HEK293 (cell line): Measurements from ENCODE around the gene GPR17.

Experiments
- CTCF ChIA-PET: fragments of 350-600 bp; formaldehyde crosslinking; extraction: SDS; loops from one replicate; lab custom pipeline; 2021; ENCODE audit warnings: antibody characterized with exemption; lab: Yijun Ruan, JAX
- POLR2A ChIA-PET: fragments of 300-600 bp; formaldehyde crosslinking; extraction: SDS; loops from one replicate; lab custom pipeline; 2020; ENCODE audit warnings: antibody characterized with exemption, inconsistent platforms; lab: Yijun Ruan, JAX
- H3K27ac ChIP-seq: fragments of 200-500 bp; sonication (Bioruptor generic); 2 replicates; pipeline ENCODE4 v1.5.1; 2014; ENCODE audit warnings: low read depth, low read length, control low read depth, inconsistent platforms; ENCODE audit errors: extremely low read depth
- H3K36me3 ChIP-seq, 2 experiments: fragments of 200-500 bp in 1 of 2; sonication (Bioruptor generic) in 1 of 2; 1 replicate in 1 of 2; 2 replicates in 1 of 2; pipeline ENCODE4 v1.5.1; 2014 to 2017; ENCODE audit warnings: inconsistent platforms in 2 of 2, low read length in 2 of 2; ENCODE audit not compliant: control insufficient read depth in 2 of 2, insufficient read depth in 1 of 2
- H3K4me1 ChIP-seq: fragments of 200-500 bp; sonication (Bioruptor generic); 2 replicates; pipeline ENCODE4 v1.5.1; 2014; ENCODE audit warnings: mild to moderate bottlenecking, low read length, inconsistent platforms; ENCODE audit not compliant: control insufficient read depth, insufficient read depth
- H3K4me3 ChIP-seq: 2 replicates; pipeline ENCODE4 v1.5.1; 2011; ENCODE audit warnings: low read depth, mild to moderate bottlenecking, control low read depth, low read length, moderate library complexity
- H3K9me3 ChIP-seq: fragments of 200-500 bp; sonication (Bioruptor generic); 2 replicates; pipeline ENCODE4 v1.5.1; 2014; ENCODE audit warnings: low read depth, low read length, inconsistent platforms; ENCODE audit not compliant: control insufficient read depth, insufficient read depth
- KLF17 ChIP-seq: fragments of 450-650 bp; formaldehyde crosslinking; IDR thresholded peaks from 2 replicates; pipeline ENCODE4 v1.5.1; 2016; ENCODE audit warnings: missing biosample characterization, missing genetic modification characterization
- KLF7 ChIP-seq: fragments of 450-650 bp; formaldehyde crosslinking; IDR thresholded peaks from 2 replicates; pipeline ENCODE4 v1.5.1; 2016; ENCODE audit warnings: missing biosample characterization, missing genetic modification characterization, borderline replicate concordance
- PBX3 ChIP-seq: sonication (generic); formaldehyde crosslinking; IDR thresholded peaks from 2 replicates; pipeline ENCODE4 v1.8.1; 2022; ENCODE audit warnings: mild to moderate bottlenecking, moderate library complexity, missing genetic modification reagents
- SP3 ChIP-seq: fragments of 450-650 bp; formaldehyde crosslinking; IDR thresholded peaks from 2 replicates; pipeline ENCODE4 v1.5.1; 2016; ENCODE audit warnings: missing biosample characterization, missing genetic modification characterization
- TRIM28 ChIP-seq: IDR thresholded peaks from 2 replicates; pipeline ENCODE4 v1.6.1; 2011; ENCODE audit warnings: low read length, control low read depth, borderline replicate concordance
- YY1 ChIP-seq: fragments of 450-650 bp; formaldehyde crosslinking; IDR thresholded peaks from 2 replicates; pipeline ENCODE4 v1.5.1; 2018; ENCODE audit warnings: missing biosample characterization, missing genetic modification characterization
- ZBTB17 ChIP-seq: fragments of 450-650 bp; formaldehyde crosslinking; IDR thresholded peaks from 2 replicates; pipeline ENCODE4 v1.5.1; 2016; ENCODE audit warnings: missing biosample characterization, missing genetic modification characterization
- ZBTB7A ChIP-seq: fragments of 450-650 bp; formaldehyde crosslinking; IDR thresholded peaks from 2 replicates; pipeline ENCODE4 v1.5.1; 2016; ENCODE audit warnings: low read depth, missing biosample characterization, missing genetic modification characterization
- ZFHX2 ChIP-seq: fragments of 450-650 bp; formaldehyde crosslinking; conservative IDR thresholded peaks from 2 replicates; pipeline ENCODE4 v1.5.1; 2016; ENCODE audit warnings: missing biosample characterization, missing genetic modification characterization
- ZNF10 ChIP-seq: fragments of 450-650 bp; formaldehyde crosslinking; IDR thresholded peaks from 2 replicates; pipeline ENCODE4 v1.5.1; 2017; ENCODE audit warnings: missing biosample characterization, missing genetic modification characterization
- ZNF114 ChIP-seq: fragments of 450-650 bp; formaldehyde crosslinking; IDR thresholded peaks from 2 replicates; pipeline ENCODE4 v1.5.0; 2017; ENCODE audit warnings: missing biosample characterization, missing genetic modification characterization
- ZNF157 ChIP-seq: fragments of 450-650 bp; formaldehyde crosslinking; IDR thresholded peaks from 2 replicates; pipeline ENCODE4 v1.5.1; 2016; ENCODE audit warnings: missing biosample characterization, missing genetic modification characterization
- ZNF174 ChIP-seq: fragments of 450-650 bp; formaldehyde crosslinking; IDR thresholded peaks from 2 replicates; pipeline ENCODE4 v1.5.0; 2017; ENCODE audit warnings: missing biosample characterization, mild to moderate bottlenecking, missing genetic modification characterization
- ZNF175 ChIP-seq: fragments of 450-650 bp; formaldehyde crosslinking; IDR thresholded peaks from 2 replicates; pipeline ENCODE4 v1.5.1; 2016; ENCODE audit warnings: missing biosample characterization, missing genetic modification characterization
- ZNF274 ChIP-seq, 2 experiments: fragments of 200-500 bp in 1 of 2; fragments of 450-650 bp in 1 of 2; sonication (Bioruptor generic) in 1 of 2; formaldehyde crosslinking in 1 of 2; IDR thresholded peaks; 2 replicates each; pipeline versions ENCODE4 v1.5.1 to v1.6.1; 2014 to 2016; ENCODE audit warnings: borderline replicate concordance in 1 of 2, inconsistent platforms in 1 of 2, low read length in 1 of 2, missing biosample characterization in 1 of 2, missing genetic modification characterization in 1 of 2
- ZNF626 ChIP-seq: fragments of 450-650 bp; sonication (Bioruptor Pico); formaldehyde crosslinking; IDR thresholded peaks from 2 replicates; pipeline ENCODE4 v1.5.1; 2018; ENCODE audit warnings: missing biosample characterization, missing genetic modification characterization, inconsistent platforms
- ZNF670 ChIP-seq: fragments of 450-650 bp; formaldehyde crosslinking; IDR thresholded peaks from 2 replicates; pipeline ENCODE4 v1.5.1; 2016; ENCODE audit warnings: missing biosample characterization, missing genetic modification characterization, low read depth
- TF ChIP-seq, protein P1 (sequence below): fragments of 450-650 bp; formaldehyde crosslinking; IDR thresholded peaks from 2 replicates; pipeline ENCODE4 v1.5.1; 2016; ENCODE audit warnings: missing biosample characterization, missing genetic modification characterization, low read depth
- TF ChIP-seq, protein P2 (sequence below): fragments of 450-650 bp; formaldehyde crosslinking; optimal IDR thresholded peaks from 2 replicates; pipeline ENCODE3; 2016; ENCODE audit warnings: missing biosample characterization, mild to moderate bottlenecking, missing genetic modification characterization
- TF ChIP-seq, protein P3 (sequence below): fragments of 450-650 bp; formaldehyde crosslinking; IDR thresholded peaks from 2 replicates; pipeline ENCODE4 v1.5.1; 2016; ENCODE audit warnings: missing biosample characterization, missing genetic modification characterization

The GPR17 gene

DNA sequence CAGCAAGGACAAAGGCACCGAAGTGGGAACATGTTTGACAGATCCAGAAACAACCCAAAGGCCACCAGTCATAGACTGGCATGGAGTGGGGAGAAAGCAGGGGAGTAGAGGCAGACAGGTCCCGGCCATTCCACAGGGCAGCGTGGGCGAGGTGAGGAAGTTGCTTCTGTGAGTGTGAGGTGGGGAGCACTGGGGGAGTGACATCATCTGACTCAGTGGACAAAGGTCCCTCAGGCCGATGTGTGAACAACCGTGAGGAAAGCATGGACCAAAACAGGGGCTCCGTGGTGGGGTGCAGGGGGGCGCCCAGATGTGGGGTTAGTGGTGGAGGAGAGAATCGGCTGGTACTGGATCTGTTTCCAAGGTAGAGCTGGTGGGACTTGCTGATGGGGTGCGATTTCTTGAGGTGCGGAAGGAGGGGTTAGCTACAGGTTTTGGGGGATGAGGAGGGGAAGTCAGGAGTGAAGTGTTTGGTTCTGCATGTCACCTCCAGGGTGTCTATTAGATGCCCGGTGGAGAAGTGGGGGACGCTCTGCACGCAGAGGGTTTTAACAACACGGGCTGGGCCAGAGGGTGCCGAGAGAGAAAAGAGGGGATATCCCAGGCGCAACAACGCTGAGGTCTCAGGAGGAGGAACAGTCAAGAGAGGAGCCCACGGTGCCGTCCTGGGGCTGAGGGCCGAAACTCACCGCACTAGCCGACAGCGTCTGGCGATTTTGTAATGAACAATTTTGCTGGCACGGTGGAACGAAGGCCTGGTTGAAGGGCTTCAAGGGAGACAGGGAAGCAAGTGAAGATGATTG, 52.8 kb downstream of the GPR17 start:
- ChIA-PET CTCF (interaction anchor here (0.6 kb wide), 1 partner anchor 104 kb away, joined by 3 read pairs; no protein-coding TSS in a partner anchor), POLR2A (no interaction called here)
- H3K4me3 ChIP-seq, result no peak overlapping the region
- no peaks in the 10 kb centered on the region for H3K9me3 ChIP-seq
- H3K27ac ChIP-seq, result no peak overlapping the region
- TF ChIP-seq, protein P1, sequence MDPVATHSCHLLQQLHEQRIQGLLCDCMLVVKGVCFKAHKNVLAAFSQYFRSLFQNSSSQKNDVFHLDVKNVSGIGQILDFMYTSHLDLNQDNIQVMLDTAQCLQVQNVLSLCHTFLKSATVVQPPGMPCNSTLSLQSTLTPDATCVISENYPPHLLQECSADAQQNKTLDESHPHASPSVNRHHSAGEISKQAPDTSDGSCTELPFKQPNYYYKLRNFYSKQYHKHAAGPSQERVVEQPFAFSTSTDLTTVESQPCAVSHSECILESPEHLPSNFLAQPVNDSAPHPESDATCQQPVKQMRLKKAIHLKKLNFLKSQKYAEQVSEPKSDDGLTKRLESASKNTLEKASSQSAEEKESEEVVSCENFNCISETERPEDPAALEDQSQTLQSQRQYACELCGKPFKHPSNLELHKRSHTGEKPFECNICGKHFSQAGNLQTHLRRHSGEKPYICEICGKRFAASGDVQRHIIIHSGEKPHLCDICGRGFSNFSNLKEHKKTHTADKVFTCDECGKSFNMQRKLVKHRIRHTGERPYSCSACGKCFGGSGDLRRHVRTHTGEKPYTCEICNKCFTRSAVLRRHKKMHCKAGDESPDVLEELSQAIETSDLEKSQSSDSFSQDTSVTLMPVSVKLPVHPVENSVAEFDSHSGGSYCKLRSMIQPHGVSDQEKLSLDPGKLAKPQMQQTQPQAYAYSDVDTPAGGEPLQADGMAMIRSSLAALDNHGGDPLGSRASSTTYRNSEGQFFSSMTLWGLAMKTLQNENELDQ, result no peak
- TF ChIP-seq ZNF175 (no peak), ZNF174 (no peak), ZBTB17 (tag by site-specific recombination) (no peak), TRIM28 (no peak), ZNF157 (tag by site-specific recombination) (no peak), ZNF670 (tag by site-specific recombination) (no peak), ZNF274 (IDR thresholded peaks at IDR 0.05; ENCODE audit: low read length) (no peak), ZNF274 (tag by site-specific recombination; IDR thresholded peaks at IDR 0.05; ENCODE audit: borderline replicate concordance) (no peak), PBX3 (CRISPR knock-in tag) (no peak), ZNF10 (tag by site-specific recombination) (no peak), ZBTB7A (no peak), ZNF114 (tag by site-specific recombination) (no peak), YY1 (no peak)
- TF ChIP-seq, protein P2, sequence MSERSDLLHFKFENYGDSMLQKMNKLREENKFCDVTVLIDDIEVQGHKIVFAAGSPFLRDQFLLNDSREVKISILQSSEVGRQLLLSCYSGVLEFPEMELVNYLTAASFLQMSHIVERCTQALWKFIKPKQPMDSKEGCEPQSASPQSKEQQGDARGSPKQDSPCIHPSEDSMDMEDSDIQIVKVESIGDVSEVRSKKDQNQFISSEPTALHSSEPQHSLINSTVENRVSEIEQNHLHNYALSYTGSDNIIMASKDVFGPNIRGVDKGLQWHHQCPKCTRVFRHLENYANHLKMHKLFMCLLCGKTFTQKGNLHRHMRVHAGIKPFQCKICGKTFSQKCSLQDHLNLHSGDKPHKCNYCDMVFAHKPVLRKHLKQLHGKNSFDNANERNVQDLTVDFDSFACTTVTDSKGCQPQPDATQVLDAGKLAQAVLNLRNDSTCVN (tag by site-specific recombination), result no peak
- TF ChIP-seq, protein P3, sequence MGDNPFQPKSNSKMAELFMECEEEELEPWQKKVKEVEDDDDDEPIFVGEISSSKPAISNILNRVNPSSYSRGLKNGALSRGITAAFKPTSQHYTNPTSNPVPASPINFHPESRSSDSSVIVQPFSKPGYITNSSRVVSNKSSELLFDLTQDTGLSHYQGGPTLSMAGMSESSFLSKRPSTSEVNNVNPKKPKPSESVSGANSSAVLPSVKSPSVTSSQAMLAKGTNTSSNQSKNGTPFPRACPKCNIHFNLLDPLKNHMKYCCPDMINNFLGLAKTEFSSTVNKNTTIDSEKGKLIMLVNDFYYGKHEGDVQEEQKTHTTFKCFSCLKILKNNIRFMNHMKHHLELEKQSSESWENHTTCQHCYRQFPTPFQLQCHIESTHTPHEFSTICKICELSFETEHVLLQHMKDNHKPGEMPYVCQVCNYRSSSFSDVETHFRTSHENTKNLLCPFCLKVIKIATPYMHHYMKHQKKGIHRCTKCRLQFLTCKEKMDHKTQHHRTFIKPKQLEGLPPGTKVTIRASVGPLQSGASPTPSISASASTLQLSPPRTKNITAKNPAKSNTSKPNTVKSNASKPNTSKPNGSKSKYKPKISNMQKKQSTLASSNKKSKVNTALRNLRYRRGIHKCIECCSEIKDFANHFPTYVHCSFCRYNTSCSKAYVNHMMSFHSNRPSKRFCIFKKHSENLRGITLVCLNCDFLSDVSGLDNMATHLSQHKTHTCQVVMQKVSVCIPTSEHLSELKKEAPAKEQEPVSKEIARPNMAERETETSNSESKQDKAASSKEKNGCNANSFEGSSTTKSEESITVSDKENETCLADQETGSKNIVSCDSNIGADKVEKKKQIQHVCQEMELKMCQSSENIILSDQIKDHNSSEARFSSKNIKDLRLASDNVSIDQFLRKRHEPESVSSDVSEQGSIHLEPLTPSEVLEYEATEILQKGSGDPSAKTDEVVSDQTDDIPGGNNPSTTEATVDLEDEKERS, result no peak
- H3K36me3 ChIP-seq, result peaks cover 2 to 5% of the 10 kb centered on the region in 2 experiments; a peak in 2 of 3 replicates
- no peaks in the 10 kb centered on the region; the same call in 1 of the 2 replicates for H3K4me1 ChIP-seq

GRCh38 chr2:127700527-127701192, 54.7 kb downstream of the GPR17 start:
- Histone ChIP-seq H3K27ac (peak overlapping the region; percentile 95), H3K4me3 (peak overlapping the region; percentile 60), H3K36me3 (peaks cover 8 to 17% of the 10 kb centered on the region in 2 experiments), H3K9me3 (no peaks in the 10 kb centered on the region), H3K4me1 (no peaks in the 10 kb centered on the region; the same call in 1 of the 2 replicates)
- ChIA-PET POLR2A (interaction anchor here (0.5 to 1.9 kb wide), 4 partner anchors 18 to 98 kb away, joined by 3 to 12 read pairs (median 4); partner anchors contain the start of gene LIMS2), CTCF (interaction anchor here (0.6 kb wide), 1 partner anchor 48 kb away, joined by 3 read pairs; no protein-coding TSS in a partner anchor)
- TF ChIP-seq KLF7 (tag by site-specific recombination) (peak; percentile 22; the same call in 1 of the 2 replicates), ZFHX2 (tag by site-specific recombination) (no peak), SP3 (tag by site-specific recombination) (0 out of 2 replicates have a peak, but pooled peaks have one; percentile 2), ZNF626 (tag by site-specific recombination) (no peak), KLF17 (tag by site-specific recombination) (peak; percentile 45; the same call in 1 of the 2 replicates)
